H1 (cell line): ENCODE measurements around the gene MRPS34. TPM values are rescaled to one million over a fixed set of nuclear protein-coding genes. Genes with fewer than 3 reads are reported as not detected.

Experiments
- CTCF ChIA-PET: fragments of 300-600 bp; sonication (Branson Sonifier 250); formaldehyde crosslinking; loops from one replicate; lab custom pipeline; 2021; ENCODE audit not compliant: partially characterized antibody; lab: Charles Lee
- POLR2A ChIA-PET: fragments of 300-600 bp; sonication (Branson Sonifier 250); formaldehyde crosslinking; loops from one replicate; lab custom pipeline; 2021; ENCODE audit warnings: inconsistent platforms; ENCODE audit not compliant: partially characterized antibody; lab: Charles Lee
- DNase-seq, 2 experiments: peaks; one replicate each; pipeline versions ENCODE4 v3.0.0 to v3.0.0-alpha.2; 2010 to 2022; ENCODE audit warnings: low spot score in 2 of 2, low read depth in 1 of 2, mixed read lengths in 1 of 2
- FAIRE-seq: peaks from 2 replicates; lab custom pipeline; 2011; peaks lifted over from hg19 to GRCh38; lab: Jason Lieb, UNC
- H2AFZ ChIP-seq: 2 replicates; pipeline ENCODE4 v1.8.1; 2012; ENCODE audit warnings: low read length, inconsistent platforms
- H2AK5ac ChIP-seq: 2 replicates; pipeline ENCODE4 v1.6.1; 2013; ENCODE audit warnings: low read depth, low read length
- H2BK120ac ChIP-seq: replicated peaks from 2 replicates; pipeline ENCODE3; 2013; ENCODE audit warnings: low read depth, low read length, inconsistent platforms
- H2BK12ac ChIP-seq: 2 replicates; pipeline ENCODE4 v1.6.1; 2013; ENCODE audit warnings: low read depth, low read length
- H2BK15ac ChIP-seq: 2 replicates; pipeline ENCODE4 v1.6.1; 2013; ENCODE audit warnings: low read length
- H2BK20ac ChIP-seq: 2 replicates; pipeline ENCODE4 v1.6.1; 2013; ENCODE audit warnings: low read length
- H2BK5ac ChIP-seq: 2 replicates; pipeline ENCODE4 v1.6.1; 2013; ENCODE audit warnings: low read depth, low read length
- H3K14ac ChIP-seq: 2 replicates; pipeline ENCODE4 v1.6.1; 2013; ENCODE audit warnings: inconsistent platforms; ENCODE audit not compliant: insufficient read length
- H3K18ac ChIP-seq: 2 replicates; pipeline ENCODE4 v1.6.1; 2013; ENCODE audit warnings: low read length; ENCODE audit errors: extremely low read depth
- H3K23ac ChIP-seq: 2 replicates; pipeline ENCODE4 v1.6.1; 2013; ENCODE audit warnings: inconsistent platforms; ENCODE audit not compliant: insufficient read length
- H3K23me2 ChIP-seq: 2 replicates; pipeline ENCODE4 v1.6.1; 2013; ENCODE audit warnings: low read depth, low read length
- H3K27ac ChIP-seq: 2 replicates; pipeline ENCODE4 v1.6.1; 2011; ENCODE audit warnings: low read depth, low read length, inconsistent platforms
- H3K27me3 ChIP-seq, 4 experiments: replicated peaks in 1 of 4; 1 replicate in 1 of 4; 2 replicates in 3 of 4; pipeline versions ENCODE4 v1.6.1 to v1.8.1; 2011 to 2013; ENCODE audit warnings: low read length in 3 of 4, mild to moderate bottlenecking in 3 of 4, inconsistent platforms in 2 of 4, mixed read lengths in 2 of 4, moderate library complexity in 1 of 4; ENCODE audit not compliant: control insufficient read depth in 3 of 4, insufficient read depth in 3 of 4; ENCODE audit errors: extremely low read depth in 1 of 4
- H3K36me3 ChIP-seq, 4 experiments: 2 replicates each; pipeline versions ENCODE4 v1.6.1 to v1.8.1; 2011 to 2013; ENCODE audit warnings: mild to moderate bottlenecking in 4 of 4, low read length in 3 of 4, moderate library complexity in 2 of 4, control low read depth in 1 of 4, inconsistent platforms in 1 of 4; ENCODE audit not compliant: insufficient read depth in 4 of 4, control insufficient read depth in 2 of 4
- H3K4ac ChIP-seq: replicated peaks from 2 replicates; pipeline ENCODE3; 2013; ENCODE audit warnings: low read length, low read depth, mixed read lengths, inconsistent platforms; ENCODE audit not compliant: insufficient read length
- H3K4me1 ChIP-seq, 4 experiments: replicated peaks in 1 of 4; 1 replicate in 1 of 4; 2 replicates in 3 of 4; pipeline versions ENCODE4 v1.6.1 to v1.8.1; 2011 to 2013; ENCODE audit warnings: low read length in 3 of 4, inconsistent platforms in 2 of 4, mixed read lengths in 1 of 4; ENCODE audit not compliant: insufficient read depth in 4 of 4, control insufficient read depth in 3 of 4
- H3K4me2 ChIP-seq, 2 experiments: 2 replicates each; pipeline versions ENCODE4 v1.6.1 to v1.8.1; 2011 to 2013; ENCODE audit warnings: low read depth in 2 of 2, low read length in 2 of 2, control low read depth in 1 of 2, inconsistent platforms in 1 of 2, mild to moderate bottlenecking in 1 of 2; ENCODE audit not compliant: insufficient read depth in 1 of 2
- H3K4me3 ChIP-seq, 4 experiments: fragments of 200-600, 300-600 bp in 1 of 4; sonication (generic), shearing (Covaris generic), sonication (Bioruptor Twin) in 1 of 4; 2 replicates each; pipeline versions ENCODE4 v1.5.1 to v1.8.1; 2011 to 2016; ENCODE audit warnings: low read length in 4 of 4, low read depth in 3 of 4, control low read depth in 2 of 4, inconsistent platforms in 2 of 4, mild to moderate bottlenecking in 2 of 4, mixed read lengths in 1 of 4, moderate library complexity in 1 of 4; ENCODE audit not compliant: insufficient read depth in 2 of 4; ENCODE audit errors: extremely low read depth in 1 of 4
- H3K56ac ChIP-seq: replicated peaks from 2 replicates; pipeline ENCODE3; 2013; ENCODE audit warnings: low read depth, mild to moderate bottlenecking, mixed read lengths, low read length, inconsistent platforms; ENCODE audit not compliant: insufficient read length
- H3K79me1 ChIP-seq: 2 replicates; pipeline ENCODE4 v1.6.1; 2013; ENCODE audit warnings: low read depth, low read length, control low read depth
- H3K79me2 ChIP-seq, 2 experiments: 2 replicates each; pipeline versions ENCODE4 v1.6.1 to v1.8.1; 2012 to 2013; ENCODE audit warnings: low read length in 2 of 2, mild to moderate bottlenecking in 2 of 2, inconsistent platforms in 1 of 2; ENCODE audit not compliant: insufficient read depth in 2 of 2, control insufficient read depth in 1 of 2
- H3K9ac ChIP-seq, 4 experiments: replicated peaks in 1 of 4; 1 replicate in 1 of 4; 2 replicates in 3 of 4; pipeline versions ENCODE4 v1.6.1 to v1.8.1; 2011 to 2013; ENCODE audit warnings: low read depth in 3 of 4, low read length in 3 of 4, control low read depth in 2 of 4, mild to moderate bottlenecking in 2 of 4, moderate library complexity in 2 of 4, inconsistent platforms in 1 of 4; ENCODE audit errors: extremely low read depth in 1 of 4
- H3K9me3 ChIP-seq, 2 experiments: 2 replicates each; pipeline versions ENCODE4 v1.6.1 to v1.8.1; 2012 to 2013; ENCODE audit warnings: mild to moderate bottlenecking in 2 of 2, moderate library complexity in 2 of 2, control low read depth in 1 of 2, inconsistent platforms in 1 of 2, low read depth in 1 of 2, low read length in 1 of 2, mixed read lengths in 1 of 2; ENCODE audit not compliant: insufficient read depth in 2 of 2
- H4K20me1 ChIP-seq, 2 experiments: replicated peaks in 1 of 2; 2 replicates each; pipeline versions ENCODE3 to v1.8.1; 2011 to 2013; ENCODE audit warnings: inconsistent platforms in 2 of 2, low read length in 2 of 2, mild to moderate bottlenecking in 1 of 2; ENCODE audit not compliant: insufficient read depth in 2 of 2, control insufficient read depth in 1 of 2
- H4K5ac ChIP-seq: 2 replicates; pipeline ENCODE4 v1.6.1; 2013; ENCODE audit warnings: low read length, low read depth, mixed read lengths, inconsistent platforms; ENCODE audit not compliant: insufficient read length
- H4K8ac ChIP-seq: 2 replicates; pipeline ENCODE4 v1.8.0; 2013; ENCODE audit warnings: mild to moderate bottlenecking, moderate library complexity, low read length, inconsistent platforms; ENCODE audit not compliant: insufficient read depth; ENCODE audit errors: extremely low read depth
- H4K91ac ChIP-seq: replicated peaks from 2 replicates; pipeline ENCODE3; 2013; ENCODE audit warnings: low read length, mixed read lengths, inconsistent platforms; ENCODE audit not compliant: insufficient read length
- EP300 ChIP-seq, 2 experiments: IDR thresholded peaks; 1 replicate in 1 of 2; 2 replicates in 1 of 2; pipeline ENCODE4 v1.6.1; 2011 to 2012; ENCODE audit warnings: low read depth in 2 of 2, low read length in 2 of 2, mild to moderate bottlenecking in 2 of 2, borderline replicate concordance in 1 of 2, inconsistent platforms in 1 of 2, moderate library complexity in 1 of 2
- POLR2A ChIP-seq, 2 experiments: IDR thresholded peaks; 1 replicate in 1 of 2; 2 replicates in 1 of 2; pipeline ENCODE4 v1.6.1; 2011; ENCODE audit warnings: low read depth in 2 of 2, low read length in 2 of 2, mild to moderate bottlenecking in 2 of 2; ENCODE audit errors: control extremely low read depth in 1 of 2
- POLR2AphosphoS5 ChIP-seq: IDR thresholded peaks from 2 replicates; pipeline ENCODE4 v1.6.1; 2011; ENCODE audit warnings: low read depth, low read length
- RBBP5 ChIP-seq: IDR thresholded peaks from 2 replicates; pipeline ENCODE4 v1.7.1; 2012; ENCODE audit warnings: low read depth, mild to moderate bottlenecking, inconsistent platforms, low read length, moderate library complexity, borderline replicate concordance
- RNF2 ChIP-seq: fragments of 200-900, 300-1000 bp; sonication (generic); IDR thresholded peaks from 2 replicates; pipeline ENCODE4 v1.7.1; 2016; ENCODE audit warnings: borderline replicate concordance, low read depth, mild to moderate bottlenecking, antibody characterized with exemption, low read length; ENCODE audit not compliant: poor library complexity, severe bottlenecking; ENCODE audit errors: missing control alignments
- ZNF274 ChIP-seq: IDR thresholded peaks from 2 replicates; pipeline ENCODE4 v1.7.0; 2012; ENCODE audit warnings: low read length, borderline replicate concordance; ENCODE audit errors: extremely low read depth
- WGBS, 2 experiments: shearing (Covaris generic) in 1 of 2; methylation state at CpG; one replicate each; pipeline versions ENCODE4 v1.1.6 to v1.1.7; 2013 to 2015; ENCODE audit warnings: low lambda C conversion rate in 2 of 2, mixed read lengths in 2 of 2, inconsistent platforms in 1 of 2, low coverage in 1 of 2, missing lambda C conversion rate in 1 of 2; ENCODE audit not compliant: insufficient replicate concordance in 2 of 2, insufficient coverage in 1 of 2, insufficient read length in 1 of 2; ENCODE audit errors: extremely low coverage in 1 of 2, missing lambda C conversion rate in 1 of 2; 5-methylcytosine and 5-hydroxymethylcytosine counted together
- polyA plus RNA-seq, 7 experiments: library from polyadenylated mRNA; depleted of rRNA in 3 of 7; stranded (reverse) in 5 of 7; unstranded in 2 of 7; fragments of >200 nt in 5 of 7; fragments of 200-250 nt in 2 of 7; gene quantifications; 1 replicate in 5 of 7; 2 replicates in 1 of 7; 4 replicates in 1 of 7; pipeline versions ENCODE4 v1.2.1 to v1.2.3, GENCODE V29; 2011 to 2013; ENCODE audit warnings: missing spikeins in 2 of 7, mixed read lengths in 2 of 7
- total RNA-seq: library from RNA; stranded (reverse); fragmentation: NEBNext Ultra II Directional; extraction: Animal tissue kit (Norgen Biotek cat#: 25700); gene quantifications from 2 replicates; pipeline ENCODE4 v1.2.1, GENCODE V29; 2021
- TF ChIP-seq, protein P1 (sequence below): IDR thresholded peaks from 2 replicates; pipeline ENCODE4 v1.6.1; 2012; ENCODE audit warnings: low read length, inconsistent platforms
- TF ChIP-seq, protein P2 (sequence below): IDR thresholded peaks from 2 replicates; pipeline ENCODE4 v1.6.1; 2012; ENCODE audit warnings: inconsistent platforms

MRPS34 gene
- total and polyA plus RNA-seq, 2 of the 8 experiments (the other 6 are each of a cell fraction or from before 2014, with no cell fraction given) = 168 to 252 TPM

- Histone ChIP-seq H2AK5ac (no peak overlapping the region), H2BK20ac (no peak overlapping the region), H3K36me3 (peaks cover 0 to 44% (median 2%) of the 10 kb centered on the region in 4 experiments; a peak in 4 of 8 replicates), H2BK5ac (no peak overlapping the region), H4K5ac (no peak overlapping the region), H2AFZ (no peak overlapping the region), H3K14ac (no peak overlapping the region), H3K23ac (no peak overlapping the region), H3K79me2 (peaks cover 0 to 35% of the 10 kb centered on the region in 2 experiments; a peak in 3 of 4 replicates), H2BK120ac (no peak overlapping the region), H3K4me2 (no peak overlapping the region), H4K20me1 (peaks cover 20 to 21% of the 10 kb centered on the region in 2 experiments), H4K91ac (no peak overlapping the region), H3K79me1 (peaks cover 13% of the 10 kb centered on the region; the same call in 1 of the 2 replicates), H3K4me3 (no peak overlapping the region), H3K27ac (no peak overlapping the region), H3K56ac (no peak overlapping the region), H3K18ac (no peak overlapping the region), H3K4ac (no peak overlapping the region)
- TF ChIP-seq, protein P1, sequence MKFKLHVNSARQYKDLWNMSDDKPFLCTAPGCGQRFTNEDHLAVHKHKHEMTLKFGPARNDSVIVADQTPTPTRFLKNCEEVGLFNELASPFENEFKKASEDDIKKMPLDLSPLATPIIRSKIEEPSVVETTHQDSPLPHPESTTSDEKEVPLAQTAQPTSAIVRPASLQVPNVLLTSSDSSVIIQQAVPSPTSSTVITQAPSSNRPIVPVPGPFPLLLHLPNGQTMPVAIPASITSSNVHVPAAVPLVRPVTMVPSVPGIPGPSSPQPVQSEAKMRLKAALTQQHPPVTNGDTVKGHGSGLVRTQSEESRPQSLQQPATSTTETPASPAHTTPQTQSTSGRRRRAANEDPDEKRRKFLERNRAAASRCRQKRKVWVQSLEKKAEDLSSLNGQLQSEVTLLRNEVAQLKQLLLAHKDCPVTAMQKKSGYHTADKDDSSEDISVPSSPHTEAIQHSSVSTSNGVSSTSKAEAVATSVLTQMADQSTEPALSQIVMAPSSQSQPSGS = no peak
- TF ChIP-seq, protein P2, sequence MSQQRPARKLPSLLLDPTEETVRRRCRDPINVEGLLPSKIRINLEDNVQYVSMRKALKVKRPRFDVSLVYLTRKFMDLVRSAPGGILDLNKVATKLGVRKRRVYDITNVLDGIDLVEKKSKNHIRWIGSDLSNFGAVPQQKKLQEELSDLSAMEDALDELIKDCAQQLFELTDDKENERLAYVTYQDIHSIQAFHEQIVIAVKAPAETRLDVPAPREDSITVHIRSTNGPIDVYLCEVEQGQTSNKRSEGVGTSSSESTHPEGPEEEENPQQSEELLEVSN = no peak
- TF ChIP-seq EP300 (IDR thresholded peaks at IDR 0.05; ENCODE audit: borderline replicate concordance in 1 of 2, low read depth in 2 of 2, low read length in 2 of 2) = no peak
- no peak for TF ChIP-seq POLR2A (IDR thresholded peaks at IDR 0.05; ENCODE audit: control extremely low read depth in 1 of 2, low read depth in 2 of 2, low read length in 2 of 2)
- TF ChIP-seq ZNF274 = no peak
- TF ChIP-seq POLR2AphosphoS5 = no peak
- TF ChIP-seq RNF2 = no peak
- no peak for TF ChIP-seq RBBP5
- TF ChIP-seq, all 59 proteins: peak for 0
- peaks cover 3% of the 10 kb centered on the region; the same call in 1 of the 2 replicates for H3K23me2 ChIP-seq
- no peaks in the 10 kb centered on the region; a peak in 1 of 7 replicates for H3K4me1 ChIP-seq
- ChIA-PET CTCF (interaction anchor here (1.8 kb wide), 1 partner anchor 63 kb away, joined by 7 read pairs; no protein-coding TSS in a partner anchor), POLR2A (interaction anchor here (1.6 to 4.0 kb wide), 5 partner anchors 8 to 33 kb away, joined by 3 to 15 read pairs (median 5); partner anchors contain the start of gene NME3)
- H4K8ac ChIP-seq = 0 out of 2 replicates have a peak overlapping the region, but pooled peaks have one; percentile 51
- no peaks in the 10 kb centered on the region for H3K27me3 ChIP-seq
- FAIRE-seq (no peak), DNase-seq (no peak)
- H3K9ac ChIP-seq = no peak overlapping the region
- 97% methylated on average over 23 of the region's 44 CpGs; no CpG with 5 or more reads in 1 of the 2 experiments for WGBS, 2 experiments
- H2BK15ac ChIP-seq = no peak overlapping the region
- no peak overlapping the region for H2BK12ac ChIP-seq
- H3K9me3 ChIP-seq = no peaks in the 10 kb centered on the region
Measured at GRCh38 chr16:1787322-1788094, 14.6 kb upstream of the MRPS34 start.
